ENCODE results near the gene MLPH.

MLPH gene

DNA sequence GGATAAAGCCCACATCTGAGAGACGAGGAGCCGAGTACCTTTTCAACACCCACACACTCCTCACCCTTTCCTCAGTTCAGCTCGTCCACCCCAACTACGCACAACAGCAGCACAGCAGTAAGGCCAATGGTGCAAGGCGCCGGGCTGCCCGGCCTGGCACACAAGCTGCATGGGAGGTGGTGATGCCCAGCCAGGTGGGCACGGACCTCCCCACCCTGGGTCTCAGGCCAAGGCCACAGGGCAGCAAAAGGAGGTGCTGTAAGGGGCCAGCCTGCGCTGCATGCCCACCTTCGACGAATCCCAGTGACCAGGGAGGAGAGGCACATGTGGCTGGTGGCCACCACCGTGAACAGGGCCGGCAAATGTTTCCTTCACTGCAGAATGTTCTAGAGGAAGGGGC, 36.5 kb upstream of the MLPH start:
- H3K27ac ChIP-seq: no peak overlapping the region
- TF ChIP-seq CTCF (IDR thresholded peaks at IDR 0.05): no peak
- TF ChIP-seq ZFX (IDR thresholded peaks at IDR 0.05; ENCODE audit: borderline replicate concordance): no peak

DNA sequence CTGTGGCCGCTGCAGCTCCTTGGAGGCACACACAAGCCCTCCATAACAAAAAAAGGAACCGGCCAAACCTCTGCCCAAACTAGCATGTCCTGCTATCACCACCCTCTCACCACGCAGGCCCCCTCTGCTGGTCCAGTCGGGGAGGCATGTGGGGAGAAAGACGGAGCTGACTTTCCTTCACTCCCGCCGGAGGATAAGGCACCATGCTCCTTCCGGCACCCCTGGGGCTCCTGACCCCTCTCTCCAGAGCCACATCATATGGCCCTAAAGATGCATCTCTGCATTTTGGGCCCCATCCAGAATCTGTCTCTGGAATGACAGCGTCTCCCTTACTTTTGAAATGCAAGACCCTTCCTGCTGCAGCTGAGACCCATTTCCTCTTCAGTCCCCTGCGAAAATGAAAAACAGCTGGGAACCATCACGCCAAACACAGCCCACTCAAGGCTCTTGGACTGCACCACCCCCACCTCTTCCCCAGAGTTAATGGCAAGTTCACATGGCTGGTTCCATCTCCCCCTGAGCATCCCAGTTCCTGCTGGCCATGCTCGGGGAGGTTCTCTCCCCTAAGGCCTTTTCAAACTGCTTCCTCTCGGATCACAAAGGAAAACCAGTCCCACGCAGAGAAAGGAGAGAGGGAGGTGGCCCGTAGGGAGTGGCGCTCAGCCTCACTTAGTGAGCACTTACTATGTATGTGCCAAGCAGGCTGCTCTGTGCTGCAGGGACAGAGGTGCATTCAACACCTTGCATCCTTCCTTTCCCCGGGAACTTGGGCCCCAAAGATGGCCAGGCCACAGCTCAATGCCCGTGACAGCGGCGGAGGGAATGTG, 35.2 kb upstream of the MLPH start:
- no peak overlapping the region for H3K27ac ChIP-seq
- TF ChIP-seq ZFX (IDR thresholded peaks at IDR 0.05; ENCODE audit: borderline replicate concordance) (no peak), CTCF (IDR thresholded peaks at IDR 0.05) (no peak)

- no peak for TF ChIP-seq CTCF (IDR thresholded peaks at IDR 0.05)
- no peak for TF ChIP-seq ZFX (IDR thresholded peaks at IDR 0.05; ENCODE audit: borderline replicate concordance)
- no peak overlapping the region for H3K27ac ChIP-seq
Observed at GRCh38 chr2:237452861-237453260, 34.2 kb upstream of the MLPH start.

DNA sequence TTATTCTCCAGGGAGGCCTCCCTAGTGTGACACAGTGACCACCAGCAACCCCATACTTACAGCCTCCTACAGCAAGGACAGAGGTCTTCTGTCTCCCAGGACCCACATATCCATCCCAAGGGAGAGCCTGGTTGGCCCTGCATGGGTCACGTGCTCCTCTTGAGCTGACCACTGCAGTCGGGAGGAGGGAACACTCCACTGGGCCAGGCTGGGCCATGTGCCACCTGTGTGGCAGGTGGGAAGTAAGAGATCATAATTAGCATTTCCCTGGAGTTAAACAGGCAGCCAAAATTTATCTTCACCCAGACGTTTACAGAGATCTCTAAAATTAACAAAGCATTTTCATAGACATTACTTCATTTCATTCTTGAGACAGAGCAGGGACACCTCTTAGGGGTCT, 33.4 kb upstream of the MLPH start:
- H3K27ac ChIP-seq: no peak overlapping the region
- TF ChIP-seq CTCF (IDR thresholded peaks at IDR 0.05) (no peak), ZFX (IDR thresholded peaks at IDR 0.05; ENCODE audit: borderline replicate concordance) (no peak)

GRCh38 chr2:237455764-237456163, 31.3 kb upstream of the MLPH start:
- H3K27ac ChIP-seq: no peak overlapping the region
- TF ChIP-seq ZFX (IDR thresholded peaks at IDR 0.05; ENCODE audit: borderline replicate concordance) (no peak), CTCF (IDR thresholded peaks at IDR 0.05) (no peak)

DNA sequence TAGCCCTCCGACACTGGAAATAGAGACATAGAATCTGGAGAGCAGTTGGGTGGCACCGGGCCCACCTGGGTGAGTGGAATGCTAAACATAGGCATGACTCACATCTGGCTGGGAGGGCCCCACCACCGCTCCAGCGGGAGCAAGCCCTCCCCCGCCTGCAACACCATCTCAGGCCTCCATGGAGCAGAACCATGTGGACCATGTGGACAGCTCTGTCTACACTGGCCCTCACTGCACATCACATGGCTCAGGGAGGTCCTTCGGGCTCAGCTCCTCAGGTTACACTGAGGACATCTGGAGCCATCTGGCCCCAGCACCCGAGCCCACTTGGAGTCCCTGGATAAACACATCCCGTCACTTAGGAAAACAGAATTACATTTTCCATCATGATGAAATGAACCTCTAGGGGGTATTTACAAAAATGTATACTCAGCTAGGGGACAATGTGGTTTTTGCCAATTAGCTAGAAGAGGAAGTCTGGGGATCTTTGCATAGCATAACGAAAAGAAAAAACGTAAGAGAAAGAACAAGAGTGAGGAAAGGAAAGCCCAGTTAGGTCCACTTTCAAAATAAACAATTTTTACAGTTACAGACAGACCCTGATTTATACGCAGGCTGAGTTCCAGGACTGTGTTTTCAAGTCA, 30.7 kb upstream of the MLPH start:
- TF ChIP-seq ZFX (IDR thresholded peaks at IDR 0.05; ENCODE audit: borderline replicate concordance): no peak
- TF ChIP-seq CTCF (IDR thresholded peaks at IDR 0.05): no peak
- H3K27ac ChIP-seq: no peak overlapping the region

DNA sequence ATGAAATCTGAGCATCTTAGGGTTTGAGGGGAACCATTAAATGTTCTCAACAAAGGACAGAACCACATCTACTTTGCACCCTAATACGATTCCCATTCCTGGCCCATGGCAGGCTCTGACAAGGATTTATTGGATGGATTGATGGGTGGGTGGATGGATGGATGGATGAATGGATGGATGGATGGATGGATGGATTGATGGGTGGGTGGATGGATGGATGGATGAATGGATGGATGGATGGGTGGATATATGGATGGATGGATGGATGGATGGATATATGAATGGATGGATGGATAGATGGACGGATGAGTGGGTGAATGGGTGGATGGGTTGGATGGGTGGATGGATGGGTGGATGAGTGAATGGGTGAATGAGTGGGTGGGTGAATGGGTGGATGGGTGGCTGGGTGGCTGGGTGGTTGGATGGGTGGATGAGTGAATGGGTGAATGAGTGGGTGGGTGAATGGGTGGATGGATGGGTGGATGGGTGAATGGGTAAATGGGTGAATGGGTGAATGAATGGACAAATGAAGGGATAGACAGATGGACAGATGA, 29.6 kb upstream of the MLPH start:
- TF ChIP-seq CTCF (IDR thresholded peaks at IDR 0.05) (no peak), ZFX (IDR thresholded peaks at IDR 0.05; ENCODE audit: borderline replicate concordance) (no peak)
- H3K27ac ChIP-seq: no peak overlapping the region

All from 22Rv1 (cell line).